Measurements from ENCODE around the gene SHOC2. TPM values are rescaled to one million over a fixed set of nuclear protein-coding genes. Genes with fewer than 3 reads are reported as not detected.

SHOC2 gene
- total and polyA plus RNA-seq, 2 of the 13 experiments (the other 11 are each of a cell fraction or from before 2014, with no cell fraction given) = 8.6 to 25.5 TPM

DNA sequence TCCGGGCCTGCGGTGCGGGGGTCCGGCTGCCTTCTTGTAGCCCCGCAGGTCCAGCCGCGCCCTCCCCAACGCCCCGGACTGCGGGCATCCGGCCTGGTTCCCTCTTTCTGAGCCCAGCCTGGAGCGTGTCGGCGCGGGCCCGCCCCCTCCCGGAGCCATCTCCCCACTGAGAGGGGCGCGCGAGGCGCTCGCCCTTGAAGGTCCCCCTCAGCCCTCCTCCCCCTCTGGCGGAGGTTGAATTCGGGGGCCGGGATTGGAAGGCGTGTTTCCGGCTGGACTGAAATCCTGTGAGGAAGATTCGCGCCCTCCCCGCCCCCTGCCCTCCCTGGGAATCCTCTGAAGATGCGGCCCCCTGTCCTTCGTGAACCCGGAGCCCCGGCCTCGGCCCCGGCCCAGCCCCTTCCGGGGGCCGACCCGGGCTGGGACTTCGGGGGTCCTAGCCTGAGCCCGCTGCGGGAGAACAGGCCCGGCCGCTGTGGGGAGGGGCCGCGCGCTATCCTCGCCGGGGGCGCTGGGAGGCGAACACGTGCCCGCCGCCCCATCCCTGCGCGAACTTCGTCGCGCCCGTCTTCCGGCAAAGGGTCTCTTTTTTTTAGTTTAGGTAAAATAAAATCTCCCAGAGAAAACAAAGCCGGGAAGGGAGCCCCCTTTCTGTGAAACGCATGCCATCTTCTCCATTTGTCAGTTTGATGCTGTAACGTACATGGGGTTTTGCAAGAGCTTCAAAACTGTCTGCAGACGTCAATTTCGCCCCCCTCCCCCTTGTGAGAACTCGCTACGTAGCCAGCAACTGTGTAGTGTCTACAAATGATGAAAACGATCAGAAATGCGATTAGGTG is 47.0 kb upstream of the SHOC2 start (continued):
- no peak for TF ChIP-seq HNRNPH1 (optimal IDR thresholded peaks at IDR 0.05; ENCODE audit: low read depth, low read length)
- TF ChIP-seq, protein P1, sequence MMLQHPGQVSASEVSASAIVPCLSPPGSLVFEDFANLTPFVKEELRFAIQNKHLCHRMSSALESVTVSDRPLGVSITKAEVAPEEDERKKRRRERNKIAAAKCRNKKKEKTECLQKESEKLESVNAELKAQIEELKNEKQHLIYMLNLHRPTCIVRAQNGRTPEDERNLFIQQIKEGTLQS (CRISPR knock-in tag; IDR thresholded peaks at IDR 0.05) = no peak
- TF ChIP-seq ZNF747 (CRISPR knock-in tag; IDR thresholded peaks at IDR 0.05; ENCODE audit: borderline replicate concordance) = no peak
- TF ChIP-seq, protein P2, sequence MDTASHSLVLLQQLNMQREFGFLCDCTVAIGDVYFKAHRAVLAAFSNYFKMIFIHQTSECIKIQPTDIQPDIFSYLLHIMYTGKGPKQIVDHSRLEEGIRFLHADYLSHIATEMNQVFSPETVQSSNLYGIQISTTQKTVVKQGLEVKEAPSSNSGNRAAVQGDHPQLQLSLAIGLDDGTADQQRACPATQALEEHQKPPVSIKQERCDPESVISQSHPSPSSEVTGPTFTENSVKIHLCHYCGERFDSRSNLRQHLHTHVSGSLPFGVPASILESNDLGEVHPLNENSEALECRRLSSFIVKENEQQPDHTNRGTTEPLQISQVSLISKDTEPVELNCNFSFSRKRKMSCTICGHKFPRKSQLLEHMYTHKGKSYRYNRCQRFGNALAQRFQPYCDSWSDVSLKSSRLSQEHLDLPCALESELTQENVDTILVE (CRISPR knock-in tag; IDR thresholded peaks at IDR 0.05) = no peak
- TF ChIP-seq, protein P3, sequence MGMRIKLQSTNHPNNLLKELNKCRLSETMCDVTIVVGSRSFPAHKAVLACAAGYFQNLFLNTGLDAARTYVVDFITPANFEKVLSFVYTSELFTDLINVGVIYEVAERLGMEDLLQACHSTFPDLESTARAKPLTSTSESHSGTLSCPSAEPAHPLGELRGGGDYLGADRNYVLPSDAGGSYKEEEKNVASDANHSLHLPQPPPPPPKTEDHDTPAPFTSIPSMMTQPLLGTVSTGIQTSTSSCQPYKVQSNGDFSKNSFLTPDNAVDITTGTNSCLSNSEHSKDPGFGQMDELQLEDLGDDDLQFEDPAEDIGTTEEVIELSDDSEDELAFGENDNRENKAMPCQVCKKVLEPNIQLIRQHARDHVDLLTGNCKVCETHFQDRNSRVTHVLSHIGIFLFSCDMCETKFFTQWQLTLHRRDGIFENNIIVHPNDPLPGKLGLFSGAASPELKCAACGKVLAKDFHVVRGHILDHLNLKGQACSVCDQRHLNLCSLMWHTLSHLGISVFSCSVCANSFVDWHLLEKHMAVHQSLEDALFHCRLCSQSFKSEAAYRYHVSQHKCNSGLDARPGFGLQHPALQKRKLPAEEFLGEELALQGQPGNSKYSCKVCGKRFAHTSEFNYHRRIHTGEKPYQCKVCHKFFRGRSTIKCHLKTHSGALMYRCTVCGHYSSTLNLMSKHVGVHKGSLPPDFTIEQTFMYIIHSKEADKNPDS (CRISPR knock-in tag; IDR thresholded peaks at IDR 0.05) = 0 out of 2 replicates have a peak, but pooled peaks have one; percentile 44
- TF ChIP-seq, protein P4, sequence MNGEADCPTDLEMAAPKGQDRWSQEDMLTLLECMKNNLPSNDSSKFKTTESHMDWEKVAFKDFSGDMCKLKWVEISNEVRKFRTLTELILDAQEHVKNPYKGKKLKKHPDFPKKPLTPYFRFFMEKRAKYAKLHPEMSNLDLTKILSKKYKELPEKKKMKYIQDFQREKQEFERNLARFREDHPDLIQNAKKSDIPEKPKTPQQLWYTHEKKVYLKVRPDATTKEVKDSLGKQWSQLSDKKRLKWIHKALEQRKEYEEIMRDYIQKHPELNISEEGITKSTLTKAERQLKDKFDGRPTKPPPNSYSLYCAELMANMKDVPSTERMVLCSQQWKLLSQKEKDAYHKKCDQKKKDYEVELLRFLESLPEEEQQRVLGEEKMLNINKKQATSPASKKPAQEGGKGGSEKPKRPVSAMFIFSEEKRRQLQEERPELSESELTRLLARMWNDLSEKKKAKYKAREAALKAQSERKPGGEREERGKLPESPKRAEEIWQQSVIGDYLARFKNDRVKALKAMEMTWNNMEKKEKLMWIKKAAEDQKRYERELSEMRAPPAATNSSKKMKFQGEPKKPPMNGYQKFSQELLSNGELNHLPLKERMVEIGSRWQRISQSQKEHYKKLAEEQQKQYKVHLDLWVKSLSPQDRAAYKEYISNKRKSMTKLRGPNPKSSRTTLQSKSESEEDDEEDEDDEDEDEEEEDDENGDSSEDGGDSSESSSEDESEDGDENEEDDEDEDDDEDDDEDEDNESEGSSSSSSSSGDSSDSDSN (CRISPR knock-in tag; IDR thresholded peaks at IDR 0.05) = peak; percentile 27
- TF ChIP-seq RBFOX2 (IDR thresholded peaks at IDR 0.05; ENCODE audit: low read depth, low read length) = peak; percentile 91
- no peak; the same call in none of the 2 replicates for TF ChIP-seq SMYD3 (CRISPR knock-in tag; IDR thresholded peaks at IDR 0.05)
- no peak for TF ChIP-seq MTF2 (CRISPR knock-in tag; IDR thresholded peaks at IDR 0.05; ENCODE audit: borderline replicate concordance)
- TF ChIP-seq, protein P5, sequence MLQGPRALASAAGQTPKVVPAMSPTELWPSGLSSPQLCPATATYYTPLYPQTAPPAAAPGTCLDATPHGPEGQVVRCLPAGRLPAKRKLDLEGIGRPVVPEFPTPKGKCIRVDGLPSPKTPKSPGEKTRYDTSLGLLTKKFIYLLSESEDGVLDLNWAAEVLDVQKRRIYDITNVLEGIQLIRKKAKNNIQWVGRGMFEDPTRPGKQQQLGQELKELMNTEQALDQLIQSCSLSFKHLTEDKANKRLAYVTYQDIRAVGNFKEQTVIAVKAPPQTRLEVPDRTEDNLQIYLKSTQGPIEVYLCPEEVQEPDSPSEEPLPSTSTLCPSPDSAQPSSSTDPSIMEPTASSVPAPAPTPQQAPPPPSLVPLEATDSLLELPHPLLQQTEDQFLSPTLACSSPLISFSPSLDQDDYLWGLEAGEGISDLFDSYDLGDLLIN (CRISPR knock-in tag; IDR thresholded peaks at IDR 0.05; ENCODE audit: borderline replicate concordance) = no peak
- 0 out of 2 replicates have a peak, but pooled peaks have one; percentile 64 for TF ChIP-seq ZNF670 (CRISPR knock-in tag; IDR thresholded peaks at IDR 0.05; ENCODE audit: borderline replicate concordance)
- TF ChIP-seq TRIM24 (CRISPR knock-in tag; IDR thresholded peaks at IDR 0.05) = no peak
- TF ChIP-seq, protein P6, sequence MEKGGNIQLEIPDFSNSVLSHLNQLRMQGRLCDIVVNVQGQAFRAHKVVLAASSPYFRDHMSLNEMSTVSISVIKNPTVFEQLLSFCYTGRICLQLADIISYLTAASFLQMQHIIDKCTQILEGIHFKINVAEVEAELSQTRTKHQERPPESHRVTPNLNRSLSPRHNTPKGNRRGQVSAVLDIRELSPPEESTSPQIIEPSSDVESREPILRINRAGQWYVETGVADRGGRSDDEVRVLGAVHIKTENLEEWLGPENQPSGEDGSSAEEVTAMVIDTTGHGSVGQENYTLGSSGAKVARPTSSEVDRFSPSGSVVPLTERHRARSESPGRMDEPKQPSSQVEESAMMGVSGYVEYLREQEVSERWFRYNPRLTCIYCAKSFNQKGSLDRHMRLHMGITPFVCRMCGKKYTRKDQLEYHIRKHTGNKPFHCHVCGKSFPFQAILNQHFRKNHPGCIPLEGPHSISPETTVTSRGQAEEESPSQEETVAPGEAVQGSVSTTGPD (CRISPR knock-in tag; IDR thresholded peaks at IDR 0.05) = no peak
- TF ChIP-seq TCF7L2 (IDR thresholded peaks at IDR 0.05; ENCODE audit: low read depth, low read length) = no peak
- TF ChIP-seq ZNF563 (CRISPR knock-in tag; IDR thresholded peaks at IDR 0.05) = peak; percentile 76; the same call in 1 of the 2 replicates
- no peak for TF ChIP-seq ZNF781 (CRISPR knock-in tag; IDR thresholded peaks at IDR 0.05; ENCODE audit: borderline replicate concordance, not compliant biosample characterization)
